T-cell (primary cell): Measurements from ENCODE around the gene RASA1. TPM values are rescaled to one million over a fixed set of nuclear protein-coding genes. Genes with fewer than 3 reads are reported as not detected.

Experiments used
- ATAC-seq, 4 experiments: fragments of 200-7000 bp in 3 of 4; fragments of 150-1000 bp in 1 of 4; cut with Tn5 transposase; replicated peaks in 1 of 4; 1 replicate in 3 of 4; 2 replicates in 1 of 4; pipeline ENCODE4 v1.10.0; 2021; ENCODE audit warnings: moderate library complexity in 3 of 4, mild to moderate bottlenecking in 2 of 4, moderate number of reproducible peaks in 1 of 4
- CTCF ChIA-PET, 2 donors: fragments of 300-600 bp; sonication (Branson Sonifier 250); formaldehyde crosslinking; loops; one replicate each; lab custom pipeline; 2022; ENCODE audit warnings: antibody characterized with exemption in 2 of 2; lab: Charles Lee
- POLR2A ChIA-PET, 2 donors: fragments of 300-600 bp; sonication (Branson Sonifier 250); formaldehyde crosslinking; loops; one replicate each; lab custom pipeline; 2022; ENCODE audit warnings: antibody characterized with exemption in 2 of 2; lab: Charles Lee
- DNase-seq, 35 experiments: peaks; one replicate each; pipeline versions ENCODE4 v3.0.0 to v3.0.0-alpha.2; 2013 to 2023
- H3K27ac ChIP-seq: one replicate; pipeline ENCODE4 v1.5.1; 2013; ENCODE audit warnings: low read length
- H3K27me3 ChIP-seq, 2 experiments: replicated peaks in 1 of 2; 1 replicate in 1 of 2; 2 replicates in 1 of 2; pipeline versions ENCODE4 v1.6.1 to v1.7.0; 2013; ENCODE audit warnings: low read length in 1 of 2, mixed read lengths in 1 of 2; ENCODE audit not compliant: control insufficient read depth in 2 of 2, insufficient read depth in 2 of 2; ENCODE audit errors: extremely low read depth in 1 of 2
- H3K36me3 ChIP-seq, 2 donors: 1 replicate in 1 of 2; 2 replicates in 1 of 2; pipeline versions ENCODE4 v1.6.1 to v1.7.0; 2013; ENCODE audit warnings: low read length in 1 of 2; ENCODE audit not compliant: control insufficient read depth in 2 of 2, insufficient read depth in 1 of 2; ENCODE audit errors: extremely low read depth in 1 of 2
- H3K4me1 ChIP-seq, 2 experiments: 1 replicate in 1 of 2; 2 replicates in 1 of 2; pipeline versions ENCODE4 v1.6.1 to v1.7.0; 2013; ENCODE audit warnings: low read length in 2 of 2, mixed read lengths in 1 of 2; ENCODE audit not compliant: insufficient read depth in 2 of 2, control insufficient read depth in 1 of 2; ENCODE audit errors: extremely low read depth in 1 of 2
- H3K4me3 ChIP-seq, 2 donors: 1 replicate in 1 of 2; 2 replicates in 1 of 2; pipeline versions ENCODE4 v1.5.1 to v1.7.0; 2013; ENCODE audit warnings: mild to moderate bottlenecking in 2 of 2, low read length in 1 of 2, moderate library complexity in 1 of 2; ENCODE audit not compliant: control insufficient read depth in 1 of 2; ENCODE audit errors: extremely low read depth in 1 of 2
- H3K9me3 ChIP-seq: 2 replicates; pipeline ENCODE4 v1.7.0; 2013
- H3K27ac Mint-ChIP-seq, 2 donors: one replicate each; pipeline ENCODE4 v1.8.0; 2020 to 2021; ENCODE audit warnings: mild to moderate bottlenecking in 2 of 2, mixed read lengths in 2 of 2
- H3K27me3 Mint-ChIP-seq, 2 donors: one replicate each; pipeline ENCODE4 v1.8.0; 2021 to 2022; ENCODE audit warnings: mixed read lengths in 2 of 2
- H3K36me3 Mint-ChIP-seq: one replicate; pipeline ENCODE4 v1.8.0; 2021; ENCODE audit warnings: mixed read lengths
- H3K4me1 Mint-ChIP-seq, 3 donors: one replicate each; pipeline ENCODE4 v1.8.0; 2020 to 2022; ENCODE audit warnings: mixed read lengths in 3 of 3, mild to moderate bottlenecking in 1 of 3
- H3K4me3 Mint-ChIP-seq, 3 donors: one replicate each; pipeline ENCODE4 v1.8.0; 2020 to 2022; ENCODE audit warnings: mild to moderate bottlenecking in 3 of 3, mixed read lengths in 3 of 3, moderate library complexity in 3 of 3
- H3K9me3 Mint-ChIP-seq, 3 donors: one replicate each; pipeline ENCODE4 v1.8.0; 2020 to 2022; ENCODE audit warnings: mixed read lengths in 3 of 3
- WGBS: methylation state at CpG from one replicate; pipeline ENCODE4 v1.1.5; 2013; ENCODE audit warnings: missing lambda C conversion rate; ENCODE audit not compliant: insufficient coverage; 5-methylcytosine and 5-hydroxymethylcytosine counted together
- total RNA-seq, 35 experiments: library from RNA in 6 of 35; stranded (reverse) in 6 of 35; fragments of 120-200 nt in 1 of 35; gene quantifications; one replicate each; pipeline versions ENCODE4 v1.2.1 to v1.2.4 and lab custom pipeline; 2013 to 2026

The RASA1 gene
- total RNA-seq, 5 donors from 2014 or later (not counting 1 experiment from before 2014, with no cell fraction given): 23.9 to 32.5 (median 24.7) TPM

DNA sequence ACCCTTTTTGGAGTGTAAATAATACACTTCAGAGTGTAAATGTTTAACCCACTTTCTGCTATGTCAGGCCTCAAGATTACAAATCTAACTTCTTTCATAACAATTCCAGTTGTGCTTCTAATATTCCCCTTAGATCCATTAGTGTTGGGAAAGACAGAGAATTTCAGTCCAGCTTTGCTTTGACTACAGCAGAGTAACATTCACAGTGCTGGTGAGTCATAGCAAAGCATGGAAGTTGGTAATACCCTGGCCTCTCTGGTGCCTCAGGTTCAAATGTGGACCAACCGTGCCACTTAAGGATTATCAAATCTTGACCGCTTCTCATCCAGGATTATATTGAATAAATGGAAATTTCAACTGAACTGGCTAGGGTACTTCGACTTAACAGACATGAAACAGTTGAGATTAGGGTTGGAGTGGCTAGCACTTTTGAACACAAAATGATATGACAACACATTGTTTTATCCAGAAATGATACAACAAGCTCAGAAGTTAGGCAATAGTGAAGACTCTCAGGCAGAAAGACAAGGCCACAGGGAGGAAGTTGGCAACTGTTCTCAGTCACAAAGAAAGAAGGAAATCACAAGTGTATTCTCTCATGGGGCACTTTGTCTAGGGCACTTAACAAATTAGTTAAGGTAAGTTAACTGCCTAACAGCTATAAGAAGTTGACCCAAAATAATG, 24.4 kb upstream of the RASA1 start:
- Histone ChIP-seq H3K4me3 (no peak overlapping the region), H3K27ac (no peak overlapping the region), H3K27me3 (peaks cover 0 to 4% of the 10 kb centered on the region in 2 experiments), H3K36me3 (no peaks in the 10 kb centered on the region), H3K4me1 (no peaks in the 10 kb centered on the region), H3K9me3 (no peaks in the 10 kb centered on the region)
- no peak for ATAC-seq
- CTCF ChIA-PET: no interaction called here
- no peak overlapping the region for H3K4me3 Mint-ChIP-seq
- no CpG with 5 or more reads among the region's 3 CpGs for WGBS
- H3K36me3 Mint-ChIP-seq: no peaks in the 10 kb centered on the region
- no peaks in the 10 kb centered on the region for H3K4me1 Mint-ChIP-seq
- H3K27me3 Mint-ChIP-seq: no peaks in the 10 kb centered on the region
- POLR2A ChIA-PET: no interaction called here
- DNase-seq: no peak
- no peaks in the 10 kb centered on the region for H3K9me3 Mint-ChIP-seq
- H3K27ac Mint-ChIP-seq: no peak overlapping the region

DNA sequence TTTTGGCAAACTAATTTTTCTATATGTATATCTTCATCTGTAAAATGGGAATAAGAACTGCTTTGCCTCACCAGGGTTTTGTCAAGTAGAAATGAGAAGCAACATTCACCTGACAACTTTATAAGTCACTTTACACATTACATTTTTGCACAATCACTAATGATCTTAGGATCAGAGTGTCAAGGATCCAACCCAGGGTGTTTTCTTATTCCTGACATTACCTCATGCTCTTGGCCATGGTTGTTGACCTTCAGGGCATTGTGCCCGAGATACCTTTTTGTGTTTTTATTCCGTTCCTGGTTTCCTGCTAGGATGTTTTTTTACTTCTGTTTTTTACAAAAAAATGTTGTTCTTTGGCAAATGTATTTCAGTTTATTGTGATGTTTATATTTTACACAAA, 22.2 kb upstream of the RASA1 start:
- DNase-seq (no peak), ATAC-seq (no peak)
- no peak overlapping the region for H3K27ac ChIP-seq
- H3K4me3 ChIP-seq: no peak overlapping the region
- Mint-ChIP-seq H3K4me1 (no peaks in the 10 kb centered on the region), H3K27ac (no peak overlapping the region), H3K27me3 (no peaks in the 10 kb centered on the region), H3K9me3 (no peaks in the 10 kb centered on the region), H3K36me3 (no peaks in the 10 kb centered on the region), H3K4me3 (no peak overlapping the region)
- ChIA-PET CTCF (no interaction called here), POLR2A (no interaction called here)
- H3K36me3 ChIP-seq: no peaks in the 10 kb centered on the region
- H3K4me1 ChIP-seq: no peaks in the 10 kb centered on the region
- no CpG with 5 or more reads among the region's 2 CpGs for WGBS
- H3K9me3 ChIP-seq: no peaks in the 10 kb centered on the region
- peaks cover 0 to 4% of the 10 kb centered on the region in 2 experiments for H3K27me3 ChIP-seq

DNA sequence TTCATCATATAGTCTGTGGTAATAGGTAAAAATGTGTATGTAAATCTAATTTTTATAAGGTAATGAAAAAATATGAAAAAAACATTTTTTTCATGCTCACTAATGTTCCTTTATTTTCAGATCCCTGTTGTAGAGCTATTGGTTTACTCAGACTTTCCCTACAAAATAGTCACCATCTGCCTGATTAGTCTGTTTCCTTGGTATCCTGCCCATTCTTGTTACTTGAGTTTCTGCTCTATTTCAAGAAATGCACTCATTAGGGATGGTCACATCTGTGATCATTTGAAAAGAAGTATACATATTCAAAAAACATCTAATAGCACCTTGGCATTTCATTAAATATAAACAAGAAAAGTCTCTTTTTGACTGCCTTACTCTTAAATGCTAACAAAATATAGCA, 21.6 kb upstream of the RASA1 start:
- Mint-ChIP-seq H3K4me1 (no peaks in the 10 kb centered on the region), H3K27me3 (no peaks in the 10 kb centered on the region), H3K4me3 (no peak overlapping the region), H3K9me3 (no peaks in the 10 kb centered on the region), H3K36me3 (no peaks in the 10 kb centered on the region), H3K27ac (no peak overlapping the region)
- DNase-seq (no peak), ATAC-seq (no peak)
- ChIA-PET POLR2A (no interaction called here), CTCF (no interaction called here)
- no peak overlapping the region for H3K4me3 ChIP-seq
- no peak overlapping the region for H3K27ac ChIP-seq
- H3K4me1 ChIP-seq: no peaks in the 10 kb centered on the region
- H3K36me3 ChIP-seq: no peaks in the 10 kb centered on the region
- H3K9me3 ChIP-seq: no peaks in the 10 kb centered on the region
- H3K27me3 ChIP-seq: peaks cover 0 to 4% of the 10 kb centered on the region in 2 experiments

DNA sequence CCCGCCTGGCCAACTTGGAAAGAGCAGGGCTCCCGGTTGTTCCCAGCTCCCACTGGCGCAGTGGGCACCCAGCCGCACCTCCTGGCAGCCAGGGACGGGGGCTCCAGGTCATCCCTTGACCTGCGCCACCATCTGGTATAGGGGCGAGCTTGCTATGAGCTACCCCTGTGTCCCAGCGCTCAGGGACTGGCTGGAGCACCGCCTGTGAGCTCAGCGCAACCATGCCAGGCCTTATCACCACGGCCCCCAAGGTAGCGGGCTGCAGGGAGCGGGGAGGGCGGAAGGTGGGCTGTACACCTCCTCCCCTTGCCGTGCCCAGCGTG, 15.4 kb upstream of the RASA1 start:
- ATAC-seq (no peak), DNase-seq (no peak)
- H3K27me3 Mint-ChIP-seq: no peaks in the 10 kb centered on the region
- Histone ChIP-seq H3K27me3 (peaks cover 0 to 2% of the 10 kb centered on the region in 2 experiments), H3K4me1 (no peaks in the 10 kb centered on the region), H3K9me3 (no peaks in the 10 kb centered on the region), H3K4me3 (no peak overlapping the region), H3K27ac (no peak overlapping the region), H3K36me3 (peaks cover 0 to 4% of the 10 kb centered on the region in 2 donors)
- WGBS: 96% methylated on average over 16 of the region's 16 CpGs
- ChIA-PET CTCF (interaction anchor here in 1 of 2 donors (0.7 kb wide), 1 partner anchor 125 kb away, joined by 4 read pairs; no protein-coding TSS in a partner anchor), POLR2A (interaction anchor here in 1 of 2 donors (0.7 kb wide), 1 partner anchor 14 kb away, joined by 3 read pairs; no protein-coding TSS in a partner anchor)
- no peaks in the 10 kb centered on the region for H3K4me1 Mint-ChIP-seq
- H3K4me3 Mint-ChIP-seq: no peak overlapping the region
- H3K27ac Mint-ChIP-seq: no peak overlapping the region
- no peaks in the 10 kb centered on the region for H3K36me3 Mint-ChIP-seq
- H3K9me3 Mint-ChIP-seq: no peaks in the 10 kb centered on the region

DNA sequence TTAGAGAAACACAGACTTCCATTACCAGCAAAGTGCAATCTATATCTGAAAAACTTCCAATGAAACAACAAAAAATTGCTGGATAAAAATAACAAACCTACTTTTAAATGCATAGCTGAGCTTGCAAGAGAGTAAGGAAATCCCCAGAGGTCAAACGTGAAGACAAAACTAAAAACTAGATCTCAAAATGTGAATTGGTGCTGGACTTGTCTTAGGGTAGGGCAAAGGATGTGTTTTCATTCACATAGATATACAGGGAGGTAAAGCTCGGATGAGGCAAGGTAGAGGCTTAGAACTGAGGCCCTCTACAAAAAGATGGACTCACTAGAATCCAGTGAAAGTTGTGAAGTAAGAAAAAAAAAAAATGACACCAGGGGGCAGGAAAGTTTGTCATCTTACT, 13.6 kb upstream of the RASA1 start:
- no peaks in the 10 kb centered on the region for H3K27me3 Mint-ChIP-seq
- POLR2A ChIA-PET: interaction anchor here in 1 of 2 donors (0.6 kb wide), 1 partner anchor 17 kb away, joined by 7 read pairs; no protein-coding TSS in a partner anchor

DNA sequence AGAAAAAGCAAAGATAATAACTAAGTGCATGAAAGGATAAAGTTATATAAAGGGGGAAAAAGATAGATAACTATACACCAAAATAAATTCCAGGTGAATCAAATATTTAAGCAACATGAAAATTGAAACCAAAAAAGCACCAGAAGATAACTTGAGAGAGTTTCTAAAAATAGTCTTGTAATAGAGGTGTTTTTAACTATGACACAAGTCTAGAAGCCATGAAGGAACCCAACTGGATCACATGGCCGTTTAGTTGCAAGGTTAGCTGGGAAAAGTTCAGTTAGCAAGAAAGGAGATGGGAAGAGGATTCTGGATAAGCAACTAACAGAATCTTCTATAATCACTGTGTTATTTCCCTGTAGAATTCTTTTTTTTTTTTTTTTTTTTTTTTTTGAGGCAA, 9.2 kb upstream of the RASA1 start:
- no peaks in the 10 kb centered on the region for H3K36me3 ChIP-seq
- peaks cover 0 to 8% of the 10 kb centered on the region in 2 experiments for H3K4me1 ChIP-seq
- H3K4me3 Mint-ChIP-seq: no peak overlapping the region
- no peaks in the 10 kb centered on the region for H3K9me3 Mint-ChIP-seq
- no peaks in the 10 kb centered on the region for H3K27me3 ChIP-seq
- H3K9me3 ChIP-seq: no peaks in the 10 kb centered on the region
- H3K36me3 Mint-ChIP-seq: no peaks in the 10 kb centered on the region
- no peaks in the 10 kb centered on the region for H3K27me3 Mint-ChIP-seq
- no peak overlapping the region for H3K27ac Mint-ChIP-seq
- ATAC-seq (no peak), DNase-seq (no peak)
- H3K27ac ChIP-seq: no peak overlapping the region
- H3K4me1 Mint-ChIP-seq: peaks cover 8 to 11% (median 8%) of the 10 kb centered on the region in 3 donors
- ChIA-PET CTCF (no interaction called here), POLR2A (interaction anchor here in 1 of 2 donors (0.6 kb wide), 1 partner anchor 32 kb away, joined by 3 read pairs; no protein-coding TSS in a partner anchor)
- no CpG with 5 or more reads among the region's 1 CpG for WGBS
- no peak overlapping the region for H3K4me3 ChIP-seq

More for the DNA sequence above, 13.6 kb upstream of the RASA1 start:
- Histone ChIP-seq H3K9me3 (no peaks in the 10 kb centered on the region), H3K4me3 (no peak overlapping the region), H3K4me1 (no peaks in the 10 kb centered on the region), H3K27me3 (peaks cover 0 to 2% of the 10 kb centered on the region in 2 experiments), H3K27ac (no peak overlapping the region), H3K36me3 (peaks cover 0 to 4% of the 10 kb centered on the region in 2 donors)
- Mint-ChIP-seq H3K4me3 (no peak overlapping the region), H3K4me1 (no peaks in the 10 kb centered on the region), H3K36me3 (no peaks in the 10 kb centered on the region), H3K9me3 (no peaks in the 10 kb centered on the region), H3K27ac (no peak overlapping the region)
- WGBS: no CpG with 5 or more reads among the region's 2 CpGs
- no peak for ATAC-seq
- no peak for DNase-seq
- CTCF ChIA-PET: interaction anchor here in 1 of 2 donors (1.1 kb wide), 1 partner anchor 146 kb away, joined by 4 read pairs; no protein-coding TSS in a partner anchor
